Lung (tissue), 12 donors: Measurements from ENCODE around the gene SIX5. TPM values are rescaled to one million over a fixed set of nuclear protein-coding genes. Genes with fewer than 3 reads are reported as not detected.

Experiments used
- ATAC-seq: fragments of 200-7000 bp; cut with Tn5 transposase; one replicate; pipeline ENCODE4 v1.9.1; 2020; ENCODE audit warnings: moderate number of reproducible peaks; ENCODE audit not compliant: insufficient read depth, low FRiP score
- DNase-seq, 3 donors: peaks; one replicate each; pipeline ENCODE4 v3.0.0-alpha.2; 2013 to 2017
- H3K27ac ChIP-seq, 2 donors: one replicate each; pipeline ENCODE4 v1.5.1; 2013; ENCODE audit warnings: mild to moderate bottlenecking in 2 of 2, moderate library complexity in 2 of 2, control low read depth in 1 of 2, inconsistent platforms in 1 of 2, low read depth in 1 of 2, low read length in 1 of 2
- H3K27me3 ChIP-seq, 3 donors: one replicate each; pipeline ENCODE4 v1.5.1; 2013; ENCODE audit warnings: low read length in 2 of 3; ENCODE audit not compliant: control insufficient read depth in 3 of 3, insufficient read depth in 3 of 3
- H3K36me3 ChIP-seq, 4 donors: one replicate each; pipeline ENCODE4 v1.5.1; 2013; ENCODE audit warnings: low read length in 4 of 4, mild to moderate bottlenecking in 1 of 4, moderate library complexity in 1 of 4; ENCODE audit not compliant: control insufficient read depth in 4 of 4, insufficient read depth in 4 of 4
- H3K4me1 ChIP-seq, 5 donors: one replicate each; pipeline ENCODE4 v1.5.1; 2013; ENCODE audit warnings: low read length in 5 of 5, mild to moderate bottlenecking in 2 of 5, moderate library complexity in 1 of 5; ENCODE audit not compliant: control insufficient read depth in 5 of 5, insufficient read depth in 5 of 5
- H3K4me3 ChIP-seq: one replicate; pipeline ENCODE4 v1.5.1; 2013; ENCODE audit warnings: mild to moderate bottlenecking, control low read depth, moderate library complexity
- H3K9ac ChIP-seq, 2 donors: one replicate each; pipeline ENCODE4 v1.5.1; 2013; ENCODE audit warnings: low read length in 2 of 2, control low read depth in 1 of 2; ENCODE audit not compliant: insufficient read depth in 1 of 2
- H3K9me3 ChIP-seq, 4 donors: one replicate each; pipeline ENCODE4 v1.5.1; 2013; ENCODE audit warnings: low read length in 3 of 4, mild to moderate bottlenecking in 1 of 4, moderate library complexity in 1 of 4; ENCODE audit not compliant: control insufficient read depth in 4 of 4, insufficient read depth in 3 of 4
- WGBS, 2 donors: extraction: QIAGEN DNeasy Blood & Tissue Kit; methylation state at CpG; one replicate each; pipeline ENCODE4 v1.1.7; 2013; 5-methylcytosine and 5-hydroxymethylcytosine counted together
- polyA plus RNA-seq, 2 donors: library from polyadenylated mRNA; stranded (reverse); fragments of 200-250 nt; gene quantifications; one replicate each; pipeline ENCODE4 v1.2.1, GENCODE V29; 2013
- total RNA-seq, 2 donors: library from RNA; depleted of rRNA in 1 of 2; stranded (reverse); fragments of >200 nt in 1 of 2; gene quantifications; one replicate each; pipeline ENCODE4 v1.2.1, GENCODE V29; 2014 to 2021
- TF ChIP-seq, protein P1 (sequence below): IDR thresholded peaks from 2 replicates; pipeline ENCODE4 v1.5.1; 2012; ENCODE audit warnings: mild to moderate bottlenecking; ENCODE audit errors: control extremely low read depth, extremely low read depth
- donor health status: control.
- donor health status: control.
- donor health status: Bipolar disorder and iron deficiency.
- donor health status: healthy.
- donor health status: DM: yes; HTN: yes; CAD: no.

SIX5 gene
- total and polyA plus RNA-seq, 4 donors: 11.7 to 17.4 (median 13.1) TPM

DNA sequence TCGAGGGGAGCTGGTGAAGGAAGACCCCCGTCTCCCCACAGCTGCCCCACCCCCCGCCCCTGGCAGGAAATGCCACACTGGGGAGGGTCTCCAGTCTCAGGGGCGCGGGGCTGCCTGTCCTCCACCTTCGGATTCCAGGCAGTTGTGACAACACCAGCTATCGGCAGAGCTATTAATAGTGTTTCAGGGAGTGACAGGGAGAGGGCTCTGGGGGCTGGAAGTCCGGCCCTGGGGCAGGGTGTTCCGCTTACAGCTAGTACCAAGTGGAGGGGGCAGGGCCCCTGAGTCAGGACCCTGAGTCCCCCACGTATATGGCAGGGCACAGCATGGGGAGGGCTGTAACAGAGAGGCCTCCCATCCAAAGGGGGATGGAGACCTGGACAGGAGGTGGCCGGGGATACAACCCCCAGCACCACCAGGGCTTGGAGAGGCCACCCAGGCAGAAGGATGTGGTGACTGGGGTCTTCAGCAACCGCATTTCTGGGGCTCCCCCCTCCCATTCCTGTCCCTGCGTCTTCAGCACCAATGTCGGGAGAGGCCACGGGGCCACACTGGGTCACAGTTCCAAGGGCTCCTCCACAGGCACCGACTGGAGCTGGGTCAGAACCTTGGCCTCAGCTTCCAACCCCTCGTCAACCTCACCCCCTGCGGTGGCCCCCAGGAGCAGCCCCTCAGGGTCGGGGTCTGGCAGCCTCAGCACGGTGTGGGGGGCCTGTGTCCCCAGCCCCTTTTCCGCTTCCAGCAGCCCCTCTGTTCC, 3.9 kb downstream of the SIX5 start:
- WGBS, 2 donors: 55 to 66% methylated on average over 21 of the region's 21 CpGs
- DNase-seq: peak in 1 of 3 donors; percentile 15
- TF ChIP-seq, protein P1, sequence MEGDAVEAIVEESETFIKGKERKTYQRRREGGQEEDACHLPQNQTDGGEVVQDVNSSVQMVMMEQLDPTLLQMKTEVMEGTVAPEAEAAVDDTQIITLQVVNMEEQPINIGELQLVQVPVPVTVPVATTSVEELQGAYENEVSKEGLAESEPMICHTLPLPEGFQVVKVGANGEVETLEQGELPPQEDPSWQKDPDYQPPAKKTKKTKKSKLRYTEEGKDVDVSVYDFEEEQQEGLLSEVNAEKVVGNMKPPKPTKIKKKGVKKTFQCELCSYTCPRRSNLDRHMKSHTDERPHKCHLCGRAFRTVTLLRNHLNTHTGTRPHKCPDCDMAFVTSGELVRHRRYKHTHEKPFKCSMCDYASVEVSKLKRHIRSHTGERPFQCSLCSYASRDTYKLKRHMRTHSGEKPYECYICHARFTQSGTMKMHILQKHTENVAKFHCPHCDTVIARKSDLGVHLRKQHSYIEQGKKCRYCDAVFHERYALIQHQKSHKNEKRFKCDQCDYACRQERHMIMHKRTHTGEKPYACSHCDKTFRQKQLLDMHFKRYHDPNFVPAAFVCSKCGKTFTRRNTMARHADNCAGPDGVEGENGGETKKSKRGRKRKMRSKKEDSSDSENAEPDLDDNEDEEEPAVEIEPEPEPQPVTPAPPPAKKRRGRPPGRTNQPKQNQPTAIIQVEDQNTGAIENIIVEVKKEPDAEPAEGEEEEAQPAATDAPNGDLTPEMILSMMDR: no peak
- Histone ChIP-seq H3K27ac (peak overlapping the region; percentile 5 to 74), H3K36me3 (peaks cover 0 to 3% (median 1%) of the 10 kb centered on the region in 4 donors), H3K9me3 (no peaks in the 10 kb centered on the region), H3K9ac (no peak overlapping the region), H3K4me1 (peaks cover 2 to 44% (median 11%) of the 10 kb centered on the region in 5 donors), H3K4me3 (no peak overlapping the region), H3K27me3 (no peaks in the 10 kb centered on the region)
- no peak for ATAC-seq

DNA sequence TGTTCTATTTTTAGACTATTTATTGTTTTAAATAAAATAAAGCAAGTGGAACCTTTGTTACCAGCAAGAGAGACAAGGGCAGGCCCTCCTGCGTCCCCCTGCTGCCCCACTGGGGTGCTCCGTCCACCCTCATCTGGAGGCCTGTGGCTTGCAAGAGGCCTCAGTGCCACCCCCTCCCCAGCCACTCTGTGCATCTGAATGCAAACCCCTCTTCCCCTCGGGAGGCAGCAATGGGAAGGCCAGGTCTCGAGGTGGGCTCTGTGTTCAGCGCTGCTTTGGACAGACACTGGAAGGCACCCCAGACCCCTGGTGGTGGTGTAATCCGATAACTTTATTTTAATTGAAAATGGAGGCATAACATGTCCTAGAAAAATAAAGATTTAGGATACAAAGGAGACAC, 4.6 kb downstream of the SIX5 start:
- WGBS, 2 donors: 64 to 74% methylated on average over 6 of the region's 6 CpGs
- Histone ChIP-seq H3K36me3 (peaks cover 0 to 3% (median 1%) of the 10 kb centered on the region in 4 donors), H3K4me1 (peaks cover 2 to 39% (median 11%) of the 10 kb centered on the region in 5 donors), H3K9ac (no peak overlapping the region), H3K9me3 (no peaks in the 10 kb centered on the region), H3K27me3 (no peaks in the 10 kb centered on the region), H3K27ac (peak overlapping the region in 1 of 2 donors; percentile 74), H3K4me3 (no peak overlapping the region)
- DNase-seq (peak in 1 of 3 donors; percentile 10), ATAC-seq (no peak)
- TF ChIP-seq, protein P1: no peak

DNA sequence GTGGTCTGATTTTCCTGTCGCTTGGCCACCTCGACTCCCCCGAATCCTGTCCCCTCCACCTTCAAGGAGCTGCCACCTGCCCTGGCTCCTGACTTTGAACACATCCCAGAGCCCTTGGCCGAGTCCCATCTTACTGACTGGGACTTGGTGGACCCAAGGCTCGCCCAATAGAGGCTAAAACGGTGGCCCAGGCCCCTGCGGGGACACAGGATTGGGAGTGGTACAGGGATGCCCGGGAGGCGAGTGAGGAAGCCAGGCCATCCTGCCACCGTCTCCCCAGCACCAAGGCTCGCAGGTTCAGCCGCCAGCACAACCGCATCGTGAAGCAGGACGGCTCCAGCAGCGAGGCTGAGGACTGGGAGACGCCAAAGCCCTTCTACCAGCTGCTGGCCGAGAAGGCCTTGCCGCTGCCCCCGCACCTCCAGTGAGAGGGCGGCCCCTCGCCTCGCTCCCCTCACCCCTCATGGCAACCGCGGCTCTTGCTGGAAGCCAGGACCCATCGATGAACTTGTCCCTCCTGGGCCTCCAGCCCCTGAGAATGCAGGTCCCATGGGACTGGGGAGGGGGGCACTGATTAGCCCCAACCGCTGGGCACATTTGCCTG, 5.3 kb downstream of the SIX5 start:
- peaks cover 0 to 3% (median 1%) of the 10 kb centered on the region in 4 donors for H3K36me3 ChIP-seq
- H3K9me3 ChIP-seq: no peaks in the 10 kb centered on the region
- DNase-seq: peak in 1 of 3 donors; percentile 13
- peaks cover 2 to 39% (median 11%) of the 10 kb centered on the region in 5 donors for H3K4me1 ChIP-seq
- H3K9ac ChIP-seq: no peak overlapping the region
- peak overlapping the region in 1 of 2 donors; percentile 74 for H3K27ac ChIP-seq
- no peak overlapping the region for H3K4me3 ChIP-seq
- H3K27me3 ChIP-seq: no peaks in the 10 kb centered on the region
- WGBS, 2 donors: 56 to 60% methylated on average over 27 of the region's 27 CpGs
- TF ChIP-seq, protein P1: no peak
- no peak for ATAC-seq
